Activated gamma-delta T cell (primary cell): Measurements from ENCODE around the gene FBXO9.
A peak's percentile ranks its signal among the peaks of the same experiment; 100 is the strongest.

ENCODE experiments used
- DNase-seq: peaks from one replicate; lab custom pipeline; 2025; lab: John Stamatoyannopoulos, UW
- total RNA-seq, 2 donors: gene quantifications; one replicate each; lab custom pipeline; 2026; lab: John Stamatoyannopoulos, UW

Gene FBXO9
- total RNA-seq: 114 to 121 reads per million in 2 donors

GRCh38 chr6:53065266-53066076 is at the start of gene FBXO9:
Gene FBXO9 (plus strand): TSS chr6:53065404. CDS start chr6:53065790, 386 bp downstream.
- peak; percentile 72 for DNase-seq

GRCh38 chr6:53015486-53015885 is 49.7 kb upstream of the FBXO9 start:
- DNase-seq: no peak

GRCh38 chr6:53018446-53018845 is 46.8 kb upstream of the FBXO9 start:
- DNase-seq: no peak

- no peak for DNase-seq
Observed at GRCh38 chr6:53020005-53020744, 45.0 kb upstream of the FBXO9 start.

- DNase-seq: no peak
Observed at GRCh38 chr6:53023323-53023722, 41.9 kb upstream of the FBXO9 start.

- no peak for DNase-seq
Observed at GRCh38 chr6:53026526-53026925, 38.7 kb upstream of the FBXO9 start.

- DNase-seq: no peak
Observed at GRCh38 chr6:53027131-53027718, 38.0 kb upstream of the FBXO9 start.

GRCh38 chr6:53028467-53028866 is 36.7 kb upstream of the FBXO9 start:
- DNase-seq: no peak

GRCh38 chr6:53029257-53029656 is 35.9 kb upstream of the FBXO9 start:
- no peak for DNase-seq

- no peak for DNase-seq
Observed at GRCh38 chr6:53029761-53030160, 35.4 kb upstream of the FBXO9 start.

GRCh38 chr6:53031281-53031680 is 33.9 kb upstream of the FBXO9 start:
- no peak for DNase-seq

- no peak for DNase-seq
Observed at GRCh38 chr6:53032849-53033248, 32.4 kb upstream of the FBXO9 start.

GRCh38 chr6:53033764-53034163 is 31.4 kb upstream of the FBXO9 start:
- no peak for DNase-seq

GRCh38 chr6:53035549-53036213 is 29.5 kb upstream of the FBXO9 start:
- DNase-seq: no peak

- no peak for DNase-seq
Observed at GRCh38 chr6:53038141-53038540, 27.1 kb upstream of the FBXO9 start.

GRCh38 chr6:53038596-53038995 is 26.6 kb upstream of the FBXO9 start:
- no peak for DNase-seq

- DNase-seq: no peak
Observed at GRCh38 chr6:53041356-53041755, 23.8 kb upstream of the FBXO9 start.

- DNase-seq: no peak
Observed at GRCh38 chr6:53042112-53042511, 23.1 kb upstream of the FBXO9 start.

GRCh38 chr6:53043581-53043980 is 21.6 kb upstream of the FBXO9 start:
- no peak for DNase-seq

GRCh38 chr6:53044071-53044470 is 21.1 kb upstream of the FBXO9 start:
- DNase-seq: no peak

- no peak for DNase-seq
Observed at GRCh38 chr6:53044572-53044971, 20.6 kb upstream of the FBXO9 start.
